HepG2 (cell line): Measurements from ENCODE around the gene ODC1. TPM values are rescaled to one million over a fixed set of nuclear protein-coding genes. Genes with fewer than 3 reads are reported as not detected.
A peak's percentile ranks its signal among the peaks of the same experiment; 100 is the strongest.

Experiments
- ATAC-seq: fragments of 200-7000 bp; cut with Tn5 transposase; 3 replicates; pipeline ENCODE4 v1.9.1; 2020; ENCODE audit warnings: mild to moderate bottlenecking, moderate library complexity
- BruUV-seq: library from RNA; stranded (reverse); fragments of 400-500 nt; replicated peaks from 2 replicates; lab custom pipeline; 2021; lab: Mats Ljungman, UMichigan
- CTCF ChIA-PET: fragments of 300-600 bp; formaldehyde crosslinking; extraction: SDS; loops from one replicate; lab custom pipeline; 2021; ENCODE audit warnings: low total read pairs, inconsistent platforms, low intra/inter-chr PET ratio; lab: Yijun Ruan, JAX
- POLR2A ChIA-PET: fragments of 350-600 bp; sonication (Branson Sonifier 250); formaldehyde crosslinking; loops from one replicate; lab custom pipeline; 2020; ENCODE audit warnings: antibody characterized with exemption, inconsistent platforms; lab: Yijun Ruan, JAX
- DNase-seq: peaks from one replicate; pipeline ENCODE4 v3.0.0-alpha.2; 2015; ENCODE audit warnings: low spot score
- FAIRE-seq: peaks from 3 replicates; lab custom pipeline; 2011; peaks lifted over from hg19 to GRCh38; lab: Jason Lieb, UNC
- H2AFZ ChIP-seq: one replicate; pipeline ENCODE4 v1.6.1; 2011; ENCODE audit warnings: low read length, inconsistent platforms
- H3K27ac ChIP-seq: fragments of 300-600 bp; 3 replicates; pipeline ENCODE4 v1.8.0; 2011; ENCODE audit warnings: mixed run types, mild to moderate bottlenecking, mixed read lengths, low read length, inconsistent platforms; ENCODE audit not compliant: insufficient read depth; ENCODE audit errors: extremely low read length
- H3K27me3 ChIP-seq, 2 experiments: fragments of 200-600 bp in 1 of 2; 2 replicates in 1 of 2; 3 replicates in 1 of 2; pipeline versions ENCODE4 v1.6.0 to v1.8.0; 2011; ENCODE audit warnings: low read length in 2 of 2, mild to moderate bottlenecking in 2 of 2, moderate library complexity in 2 of 2, inconsistent platforms in 1 of 2; ENCODE audit not compliant: insufficient read depth in 2 of 2, control insufficient read depth in 1 of 2
- H3K36me3 ChIP-seq, 2 experiments: fragments of 200-600 bp in 1 of 2; replicated peaks in 1 of 2; 2 replicates in 1 of 2; 3 replicates in 1 of 2; pipeline versions ENCODE4 v1.5.1 to v1.8.0; 2011; ENCODE audit warnings: low read length in 2 of 2, inconsistent platforms in 1 of 2; ENCODE audit not compliant: insufficient read depth in 2 of 2, control insufficient read depth in 1 of 2
- H3K4me1 ChIP-seq: 2 replicates; pipeline ENCODE4 v1.5.1; 2012; ENCODE audit warnings: low read length, inconsistent platforms; ENCODE audit not compliant: insufficient read depth
- H3K4me2 ChIP-seq: 2 replicates; pipeline ENCODE4 v1.6.0; 2011; ENCODE audit warnings: low read depth, low read length, inconsistent platforms
- H3K4me3 ChIP-seq, 3 experiments: fragments of 200-600 bp in 1 of 3; sonication (generic), shearing (Covaris generic) in 1 of 3; replicated peaks in 1 of 3; 2 replicates each; pipeline ENCODE4 v1.5.1; 2011 to 2016; ENCODE audit warnings: low read length in 3 of 3, inconsistent platforms in 2 of 3, low read depth in 2 of 3, mild to moderate bottlenecking in 2 of 3, control low read depth in 1 of 3, mixed read lengths in 1 of 3; ENCODE audit not compliant: insufficient read depth in 1 of 3
- H3K79me2 ChIP-seq: one replicate; pipeline ENCODE4 v1.6.1; 2011; ENCODE audit warnings: low read length, inconsistent platforms; ENCODE audit not compliant: insufficient read depth
- H3K9ac ChIP-seq: 2 replicates; pipeline ENCODE4 v1.6.0; 2011; ENCODE audit warnings: mild to moderate bottlenecking, low read depth, low read length, inconsistent platforms; ENCODE audit not compliant: insufficient read depth
- H3K9me3 ChIP-seq: 2 replicates; pipeline ENCODE4 v1.5.1; 2012; ENCODE audit warnings: mild to moderate bottlenecking, low read length
- H4K20me1 ChIP-seq: 2 replicates; pipeline ENCODE4 v1.6.0; 2011; ENCODE audit warnings: inconsistent platforms, mild to moderate bottlenecking, low read length, moderate library complexity; ENCODE audit not compliant: insufficient read depth
- EEA1 ChIP-seq: sonication (generic); formaldehyde crosslinking; IDR thresholded peaks from 2 replicates; pipeline ENCODE4 v1.5.1; 2020; ENCODE audit warnings: mild to moderate bottlenecking, missing genetic modification reagents, borderline replicate concordance
- MED8 ChIP-seq: sonication (generic); formaldehyde crosslinking; IDR thresholded peaks from 2 replicates; pipeline ENCODE4 v1.8.1; 2023; ENCODE audit warnings: mild to moderate bottlenecking, missing genetic modification reagents; ENCODE audit not compliant: insufficient replicate concordance
- NR1H2 ChIP-seq: sonication (generic); formaldehyde crosslinking; IDR thresholded peaks from 2 replicates; pipeline ENCODE4 v1.8.1; 2022; ENCODE audit warnings: low read depth, missing genetic modification reagents, borderline replicate concordance
- ZBTB38 ChIP-seq: sonication (generic); formaldehyde crosslinking; IDR thresholded peaks from 2 replicates; pipeline ENCODE4 v1.5.1; 2020; ENCODE audit warnings: mild to moderate bottlenecking, missing genetic modification reagents
- ZBTB4 ChIP-seq: sonication (generic); formaldehyde crosslinking; IDR thresholded peaks from 2 replicates; pipeline ENCODE4 v1.4.0; 2020; ENCODE audit warnings: missing genetic modification reagents, mild to moderate bottlenecking, borderline replicate concordance
- ZKSCAN1 ChIP-seq: fragments of 150-350 bp; IDR thresholded peaks from 2 replicates; pipeline ENCODE4 v1.6.1; 2014; ENCODE audit warnings: low read length
- WGBS: methylation state at CpG from one replicate; pipeline ENCODE4 v1.1.6; 2017; ENCODE audit warnings: low lambda C conversion rate; 5-methylcytosine and 5-hydroxymethylcytosine counted together
- in situ Hi-C: cut with HindIII; loops from 2 replicates; pipeline ENCODE4 v1.10.0; 2017; ENCODE audit warnings: low pct_unique_long_range_greater_than_20kb; ENCODE audit not compliant: extremely low pct_ligation_motif_present
- intact Hi-C: fragments of 100-400 bp; cut with micrococcal nuclease; formaldehyde crosslinking; loops from one replicate; pipeline ENCODE4 v1.10.0; 2022; ENCODE audit not compliant: unreplicated experiment
- polyA plus RNA-seq, 8 experiments: library from polyadenylated mRNA; depleted of rRNA in 3 of 8; stranded (reverse) in 7 of 8; unstranded in 1 of 8; fragments of >200 nt; fragmentation: Illumina TruSeq in 4 of 8; extraction: Trizol in 4 of 8; gene quantifications; 2 replicates each; pipeline versions ENCODE4 v1.2.1 to v1.2.3, GENCODE V29; 2011 to 2016; ENCODE audit warnings: low read depth in 4 of 8, missing spikeins in 1 of 8, mixed read lengths in 1 of 8; ENCODE audit not compliant: insufficient read depth in 1 of 8
- total RNA-seq, 5 experiments: library from RNA; depleted of rRNA; stranded (reverse); fragments of >200 nt; fragmentation: Illumina TruSeq; extraction: Trizol; gene quantifications; 2 replicates each; pipeline ENCODE4 v1.2.3, GENCODE V29; 2016; ENCODE audit warnings: low read depth in 1 of 5
- TF ChIP-seq, protein P1 (sequence below), 2 experiments: sonication (generic) in 1 of 2; formaldehyde crosslinking in 1 of 2; IDR thresholded peaks; 2 replicates each; pipeline versions ENCODE4 v1.5.1 to v1.6.1; 2011 to 2020; ENCODE audit warnings: borderline replicate concordance in 1 of 2, low read depth in 1 of 2, low read length in 1 of 2, mild to moderate bottlenecking in 1 of 2, missing genetic modification reagents in 1 of 2, moderate library complexity in 1 of 2
- TF ChIP-seq, protein P2 (sequence below): sonication (generic); formaldehyde crosslinking; IDR thresholded peaks from 2 replicates; pipeline ENCODE4 v1.4.0; 2020; ENCODE audit warnings: missing genetic modification reagents
- TF ChIP-seq, protein P3 (sequence below): IDR thresholded peaks from 2 replicates; pipeline ENCODE4 v1.6.1; 2016; ENCODE audit warnings: mild to moderate bottlenecking, missing biosample characterization, missing genetic modification reagents

ODC1 gene
- total and polyA plus RNA-seq, 2 of the 13 experiments (the other 11 are each of a cell fraction or from before 2014, with no cell fraction given): 142 to 371 TPM

- no peak overlapping the region for H2AFZ ChIP-seq
- H3K4me2 ChIP-seq: no peak overlapping the region
- no peaks in the 10 kb centered on the region; a peak in 1 of 5 replicates for H3K36me3 ChIP-seq
- peaks cover 12% of the 10 kb centered on the region; the same call in 1 of the 2 replicates for H4K20me1 ChIP-seq
- H3K27me3 ChIP-seq: no peaks in the 10 kb centered on the region
- H3K9me3 ChIP-seq: no peaks in the 10 kb centered on the region
- in situ Hi-C loops: no loop called here
- no peak overlapping the region for H3K9ac ChIP-seq
- ATAC-seq: no peak
- no peak overlapping the region for H3K27ac ChIP-seq
- H3K4me3 ChIP-seq: no peak overlapping the region
- no peak for FAIRE-seq
- no peaks in the 10 kb centered on the region for H3K79me2 ChIP-seq
- H3K4me1 ChIP-seq: peaks cover 23% of the 10 kb centered on the region
- ChIA-PET CTCF (no interaction called here), POLR2A (no interaction called here)
- TF ChIP-seq, protein P1, sequence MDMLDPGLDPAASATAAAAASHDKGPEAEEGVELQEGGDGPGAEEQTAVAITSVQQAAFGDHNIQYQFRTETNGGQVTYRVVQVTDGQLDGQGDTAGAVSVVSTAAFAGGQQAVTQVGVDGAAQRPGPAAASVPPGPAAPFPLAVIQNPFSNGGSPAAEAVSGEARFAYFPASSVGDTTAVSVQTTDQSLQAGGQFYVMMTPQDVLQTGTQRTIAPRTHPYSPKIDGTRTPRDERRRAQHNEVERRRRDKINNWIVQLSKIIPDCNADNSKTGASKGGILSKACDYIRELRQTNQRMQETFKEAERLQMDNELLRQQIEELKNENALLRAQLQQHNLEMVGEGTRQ (IDR thresholded peaks at IDR 0.05; ENCODE audit: low read depth, low read length): no peak
- TF ChIP-seq, protein P1 (CRISPR knock-in tag; IDR thresholded peaks at IDR 0.05; ENCODE audit: borderline replicate concordance): no peak
- TF ChIP-seq ZBTB38 (CRISPR knock-in tag): 0 out of 2 replicates have a peak, but pooled peaks have one; percentile 21
- whole genome bisulfite sequencing: 96% methylated on average over 4 of the region's 4 CpGs
- intact Hi-C loops: no loop called here
- BruUV-seq: no TSS peak
- no peak for DNase-seq
Measured at GRCh38 chr2:10393640-10393982, 54.5 kb downstream of the ODC1 start.

GRCh38 chr2:10392951-10393639, 55.0 kb downstream of the ODC1 start:
- H3K36me3 ChIP-seq: no peaks in the 10 kb centered on the region
- no peak overlapping the region for H3K4me3 ChIP-seq
- FAIRE-seq (peak; percentile 36), DNase-seq (no peak), ATAC-seq (peak; percentile 47)
- CTCF ChIA-PET: no interaction called here
- H3K79me2 ChIP-seq: no peaks in the 10 kb centered on the region
- intact Hi-C loops (no loop called here), in situ Hi-C loops (no loop called here)
- peaks cover 23% of the 10 kb centered on the region for H3K4me1 ChIP-seq
- no TSS peak for BruUV-seq
- 93% methylated on average over 8 of the region's 9 CpGs for WGBS
- peak overlapping the region; percentile 9 for H3K4me2 ChIP-seq
- POLR2A ChIA-PET: interaction anchor here (0.8 to 1.6 kb wide), 3 partner anchors 9 to 923 kb away, joined by 3 to 10 read pairs (median 5); no protein-coding TSS in a partner anchor
- peaks cover 12% of the 10 kb centered on the region; the same call in 1 of the 2 replicates for H4K20me1 ChIP-seq
- H3K27ac ChIP-seq: peak overlapping the region; percentile 3
- H3K27me3 ChIP-seq: no peaks in the 10 kb centered on the region
- H2AFZ ChIP-seq: no peak overlapping the region
- no peaks in the 10 kb centered on the region for H3K9me3 ChIP-seq
- no peak overlapping the region for H3K9ac ChIP-seq
- TF ChIP-seq, protein P2, sequence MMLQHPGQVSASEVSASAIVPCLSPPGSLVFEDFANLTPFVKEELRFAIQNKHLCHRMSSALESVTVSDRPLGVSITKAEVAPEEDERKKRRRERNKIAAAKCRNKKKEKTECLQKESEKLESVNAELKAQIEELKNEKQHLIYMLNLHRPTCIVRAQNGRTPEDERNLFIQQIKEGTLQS (CRISPR knock-in tag): no peak
- no peak for TF ChIP-seq ZBTB4 (CRISPR knock-in tag)
- TF ChIP-seq NR1H2 (CRISPR knock-in tag): no peak
- no peak for TF ChIP-seq MED8 (CRISPR knock-in tag)
- no peak for TF ChIP-seq ZKSCAN1
- no peak for TF ChIP-seq EEA1 (CRISPR knock-in tag)
- TF ChIP-seq, protein P3, sequence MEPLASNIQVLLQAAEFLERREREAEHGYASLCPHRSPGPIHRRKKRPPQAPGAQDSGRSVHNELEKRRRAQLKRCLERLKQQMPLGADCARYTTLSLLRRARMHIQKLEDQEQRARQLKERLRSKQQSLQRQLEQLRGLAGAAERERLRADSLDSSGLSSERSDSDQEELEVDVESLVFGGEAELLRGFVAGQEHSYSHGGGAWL (CRISPR knock-in tag): no peak
